K562 (cell line): ENCODE results near the gene ATMIN. TPM values are rescaled to one million over a fixed set of nuclear protein-coding genes. Genes with fewer than 3 reads are reported as not detected.

ENCODE experiments used
- ATAC-seq: fragments of 200-7000 bp; cut with Tn5 transposase; 3 replicates; pipeline ENCODE4 v1.9.1; 2020; ENCODE audit warnings: moderate library complexity
- BruUV-seq: library from RNA; stranded (reverse); fragments of 400-500 nt; replicated peaks from 2 replicates; lab custom pipeline; 2021; lab: Mats Ljungman, UMichigan
- CTCF ChIA-PET: fragments of 300-600 bp; formaldehyde crosslinking; extraction: SDS; loops from one replicate; lab custom pipeline; 2021; ENCODE audit warnings: low intra/inter-chr PET ratio; lab: Yijun Ruan, JAX
- POLR2A ChIA-PET: fragments of 300-600, 350-650 bp; sonication (Branson Sonifier 250); formaldehyde crosslinking; extraction: SDS; loops from one replicate; lab custom pipeline; 2021; ENCODE audit warnings: antibody characterized with exemption, inconsistent platforms; lab: Yijun Ruan, JAX
- DNase-seq, 4 experiments: peaks; one replicate each; pipeline versions ENCODE4 v3.0.0 to v3.0.0-alpha.2; 2011 to 2018; ENCODE audit warnings: low spot score in 3 of 4, mixed read lengths in 3 of 4; ENCODE audit errors: extremely low read depth in 1 of 4
- FAIRE-seq: peaks from 2 replicates; lab custom pipeline; 2011; peaks lifted over from hg19 to GRCh38; lab: Jason Lieb, UNC
- H2AFZ ChIP-seq: 2 replicates; pipeline ENCODE4 v1.6.0; 2011; ENCODE audit warnings: low read depth, low read length, control low read depth, inconsistent platforms
- H3K27ac ChIP-seq: fragments of 200-600 bp; 3 replicates; pipeline ENCODE4 v1.8.0; 2011; ENCODE audit warnings: low read depth, mild to moderate bottlenecking, control low read depth, inconsistent platforms, low read length, moderate library complexity, mixed read lengths; ENCODE audit errors: extremely low read depth
- H3K27me3 ChIP-seq, 2 experiments: fragments of 300-600 bp in 1 of 2; 2 replicates in 1 of 2; 3 replicates in 1 of 2; pipeline versions ENCODE4 v1.6.0 to v1.8.0; 2011; ENCODE audit warnings: inconsistent platforms in 2 of 2, low read length in 2 of 2, mild to moderate bottlenecking in 1 of 2, mixed read lengths in 1 of 2, moderate library complexity in 1 of 2; ENCODE audit not compliant: control insufficient read depth in 2 of 2, insufficient read depth in 2 of 2
- H3K36me3 ChIP-seq: fragments of 300-600 bp; 3 replicates; pipeline ENCODE4 v1.8.0; 2011; ENCODE audit warnings: mild to moderate bottlenecking, low read length, inconsistent platforms; ENCODE audit not compliant: control insufficient read depth, insufficient read depth
- H3K4me1 ChIP-seq, 2 experiments: fragments of 200-600 bp in 1 of 2; replicated peaks in 1 of 2; 2 replicates in 1 of 2; 3 replicates in 1 of 2; pipeline versions ENCODE4 v1.5.1 to v1.8.0; 2011; ENCODE audit warnings: inconsistent platforms in 2 of 2, low read length in 2 of 2, mild to moderate bottlenecking in 1 of 2, mixed read lengths in 1 of 2, moderate library complexity in 1 of 2; ENCODE audit not compliant: control insufficient read depth in 2 of 2, insufficient read depth in 2 of 2
- H3K4me2 ChIP-seq: 2 replicates; pipeline ENCODE4 v1.6.1; 2011; ENCODE audit warnings: low read length, control low read depth, inconsistent platforms, mixed read lengths; ENCODE audit not compliant: insufficient read depth
- H3K4me3 ChIP-seq: fragments of 200-600 bp; sonication (generic), shearing (Covaris generic); 2 replicates; pipeline ENCODE4 v1.5.1; 2016; ENCODE audit warnings: control low read depth, inconsistent platforms
- H3K79me2 ChIP-seq: fragments of 200-600 bp; 3 replicates; pipeline ENCODE4 v1.8.0; 2011; ENCODE audit warnings: low read length, inconsistent platforms; ENCODE audit not compliant: control insufficient read depth, insufficient read depth
- H3K9ac ChIP-seq, 2 experiments: 2 replicates each; pipeline versions ENCODE4 v1.6.0 to v1.6.1; 2011; ENCODE audit warnings: low read depth in 2 of 2, low read length in 2 of 2, control low read depth in 1 of 2, inconsistent platforms in 1 of 2, mild to moderate bottlenecking in 1 of 2, mixed read lengths in 1 of 2; ENCODE audit not compliant: insufficient read depth in 1 of 2
- H3K9me1 ChIP-seq: one replicate; pipeline ENCODE4 v1.6.0; 2011; ENCODE audit warnings: inconsistent platforms, mild to moderate bottlenecking, low read length, moderate library complexity; ENCODE audit not compliant: control insufficient read depth, insufficient read depth
- H3K9me3 ChIP-seq: replicated peaks from 2 replicates; pipeline ENCODE4 v1.5.1; 2011; ENCODE audit warnings: low read depth, low read length, inconsistent platforms; ENCODE audit not compliant: control insufficient read depth, insufficient read depth
- H4K20me1 ChIP-seq: replicated peaks from 2 replicates; pipeline ENCODE4 v1.6.1; 2011; ENCODE audit warnings: low read length, inconsistent platforms, mixed read lengths; ENCODE audit not compliant: control insufficient read depth, insufficient read depth
- E2F4 ChIP-seq: sonication (generic); formaldehyde crosslinking; IDR thresholded peaks from 2 replicates; pipeline ENCODE4 v1.8.0; 2022; ENCODE audit warnings: mild to moderate bottlenecking, low read depth, missing genetic modification reagents
- HDAC2 ChIP-seq: fragments of 450-650 bp; IDR thresholded peaks from 2 replicates; pipeline ENCODE4 v1.6.1; 2016; ENCODE audit warnings: mild to moderate bottlenecking
- MXD1 ChIP-seq: fragments of 250-450 bp; sonication (Bioruptor Pico); IDR thresholded peaks from 2 replicates; pipeline ENCODE4 v1.8.0; 2021; ENCODE audit warnings: borderline replicate concordance, mild to moderate bottlenecking, moderate library complexity; ENCODE audit not compliant: poor library complexity, severe bottlenecking
- MYBL2 ChIP-seq, 2 experiments: fragments of 450-650 bp in 1 of 2; sonication (generic) in 1 of 2; formaldehyde crosslinking in 1 of 2; IDR thresholded peaks; 2 replicates each; pipeline versions ENCODE4 v1.6.1 to v1.8.1; 2017 to 2022; ENCODE audit warnings: borderline replicate concordance in 1 of 2, inconsistent platforms in 1 of 2, low read depth in 1 of 2, mild to moderate bottlenecking in 1 of 2, missing genetic modification reagents in 1 of 2, moderate library complexity in 1 of 2
- POLR2A ChIP-seq: fragments of 450-650 bp; conservative IDR thresholded peaks from 2 replicates; pipeline ENCODE4 v1.6.1; 2016
- RB1 ChIP-seq: fragments of 450-650 bp; IDR thresholded peaks from 2 replicates; pipeline ENCODE4 v1.6.1; 2017; ENCODE audit warnings: low read depth, mild to moderate bottlenecking
- RBM39 ChIP-seq: fragments of 200-400 bp; formaldehyde crosslinking; optimal IDR thresholded peaks from 2 replicates; pipeline ENCODE3; 2018; ENCODE audit warnings: low read depth, low read length
- SREBF2 ChIP-seq: sonication (generic); formaldehyde crosslinking; IDR thresholded peaks from 2 replicates; pipeline ENCODE4 v1.4.0; 2020; ENCODE audit warnings: mild to moderate bottlenecking, missing genetic modification reagents
- SRF ChIP-seq, 2 experiments: fragments of 250-450, 450-650 bp in 1 of 2; sonication (Bioruptor Pico) in 1 of 2; sonication (generic) in 1 of 2; formaldehyde crosslinking; IDR thresholded peaks; 2 replicates each; pipeline versions ENCODE4 v1.5.0 to v1.5.1; 2020 to 2022; ENCODE audit warnings: mild to moderate bottlenecking in 1 of 2, missing genetic modification reagents in 1 of 2
- TAF7 ChIP-seq: fragments of 450-650 bp; IDR thresholded peaks from 2 replicates; pipeline ENCODE4 v1.6.1; 2016; ENCODE audit warnings: missing genetic modification characterization, missing compliant biosample characterization
- THAP12 ChIP-seq: fragments of 250-450 bp; sonication (Bioruptor Pico); IDR thresholded peaks from 2 replicates; pipeline ENCODE4 v1.9.0; 2021; ENCODE audit warnings: mild to moderate bottlenecking, inconsistent platforms
- YY1 ChIP-seq, 3 experiments: IDR thresholded peaks; 2 replicates each; pipeline ENCODE4 v1.6.1; 2011; ENCODE audit warnings: low read length in 2 of 3, mild to moderate bottlenecking in 2 of 3, moderate library complexity in 2 of 3, borderline replicate concordance in 1 of 3, control low read depth in 1 of 3, low read depth in 1 of 3; ENCODE audit not compliant: insufficient read depth in 3 of 3, insufficient replicate concordance in 2 of 3, control insufficient read depth in 1 of 3, insufficient read length in 1 of 3; ENCODE audit errors: extremely low read depth in 1 of 3
- ZNF175 ChIP-seq: fragments of 200-800 bp; sonication (Bioruptor generic); IDR thresholded peaks from 2 replicates; pipeline ENCODE4 v1.6.1; 2016; ENCODE audit warnings: low read depth, mild to moderate bottlenecking, missing genetic modification characterization, missing compliant biosample characterization
- WGBS: fragments of 100-300 bp; shearing (Covaris generic); methylation state at CpG from one replicate; pipeline ENCODE4 v1.1.6; 2016; ENCODE audit warnings: low coverage, mixed read lengths; ENCODE audit not compliant: insufficient coverage; ENCODE audit errors: missing lambda C conversion rate; 5-methylcytosine and 5-hydroxymethylcytosine counted together
- in situ Hi-C: fragments of 300-500 bp; cut with MboI; formaldehyde crosslinking; loops from 4 replicates; pipeline ENCODE4 v1.15.0; 2018; ENCODE audit warnings: inconsistent platforms, mixed read lengths
- intact Hi-C: fragments of 100-400 bp; cut with micrococcal nuclease; formaldehyde crosslinking; loops from 2 replicates; pipeline ENCODE4 v1.14.2; 2022
- polyA plus RNA-seq, 8 experiments: library from polyadenylated mRNA; depleted of rRNA in 4 of 8; stranded (reverse) in 5 of 8; unstranded in 3 of 8; fragments of >200 nt; fragmentation: Nextera tagmentation in 2 of 8; fragmentation: Illumina TruSeq in 1 of 8; extraction: Ambion mirVana in 2 of 8; extraction: Trizol in 1 of 8; gene quantifications; 2 replicates each; pipeline versions ENCODE4 v1.2.1 to v1.2.3, GENCODE V29; 2011 to 2014; ENCODE audit warnings: inconsistent platforms in 1 of 8, missing spikeins in 1 of 8
- total RNA-seq, 7 experiments: library from RNA; depleted of rRNA in 6 of 7; stranded (reverse); fragments of >200 nt in 6 of 7; fragmentation: Illumina TruSeq in 2 of 7; extraction: Trizol in 2 of 7; gene quantifications; 2 replicates each; pipeline versions ENCODE4 v1.2.1 to v1.2.3, GENCODE V29; 2011 to 2021; ENCODE audit warnings: low replicate concordance in 1 of 7

ATMIN gene
- total and polyA plus RNA-seq, 9 of the 15 experiments (the other 6 are each of a cell fraction or from before 2014, with no cell fraction given), result 6.7 to 40.9 (median 23.4) TPM

- TF ChIP-seq THAP12 (CRISPR knock-in tag) (0 out of 2 replicates have a peak, but pooled peaks have one; percentile 60), MYBL2 (IDR thresholded peaks at IDR 0.05; ENCODE audit: low read depth) (no peak), MYBL2 (CRISPR knock-in tag; IDR thresholded peaks at IDR 0.05; ENCODE audit: borderline replicate concordance) (no peak), MXD1 (CRISPR knock-in tag) (peak; percentile 48)
Observed at GRCh38 chr16:81095953-81096714, 60.5 kb downstream of the ATMIN start, which contains the start of gene GCSH (continued).

GRCh38 chr16:81096715-81097208 is 61.1 kb downstream of the ATMIN start:
- Histone ChIP-seq H3K9me3 (no peaks in the 10 kb centered on the region), H3K79me2 (peaks cover 44% of the 10 kb centered on the region), H4K20me1 (no peaks in the 10 kb centered on the region), H3K27me3 (no peaks in the 10 kb centered on the region), H3K4me3 (peak overlapping the region; percentile 22), H3K9ac (peak overlapping the region in 1 of 2 experiments; percentile 65; a peak in 3 of 4 replicates), H3K4me2 (peak overlapping the region; percentile 78), H3K4me1 (peaks cover 21 to 26% of the 10 kb centered on the region in 2 experiments), H3K36me3 (peaks cover 22% of the 10 kb centered on the region; the same call in 2 of the 3 replicates), H3K9me1 (no peaks in the 10 kb centered on the region), H2AFZ (peak overlapping the region; percentile 94), H3K27ac (peak overlapping the region; percentile 86)
- intact Hi-C loops, result loop anchor here (1.0 to 5.0 kb wide), 3 partner anchors 20 to 89 kb away; partner anchors contain the start of genes ATMIN, C16orf46 and CENPN
- ChIA-PET CTCF (interaction anchor here (0.6 kb wide), 1 partner anchor 62 kb away, joined by 6 read pairs; no protein-coding TSS in a partner anchor), POLR2A (interaction anchor here (1.6 kb wide), 1 partner anchor 78 kb away, joined by 3 read pairs; no protein-coding TSS in a partner anchor)
- WGBS, result 3% methylated on average over 8 of the region's 8 CpGs
- in situ Hi-C loops, result no loop called here
- DNase-seq, result peak in 2 of 4 experiments; percentile 46 to 85
- no peak for FAIRE-seq
- peak; percentile 66 for ATAC-seq
- TSS peak; percentile 95 for BruUV-seq
- TF ChIP-seq E2F4 (CRISPR knock-in tag), result no peak
- peak; percentile 65 to 93; a peak in 3 of 4 replicates for TF ChIP-seq SRF (CRISPR knock-in tag; IDR thresholded peaks at IDR 0.05)
- 0 out of 2 replicates have a peak, but pooled peaks have one; percentile 45 for TF ChIP-seq SREBF2
- TF ChIP-seq ZNF175 (CRISPR knock-in tag), result 0 out of 2 replicates have a peak, but pooled peaks have one; percentile 55
- TF ChIP-seq POLR2A, result peak; percentile 74
- TF ChIP-seq HDAC2, result peak; percentile 84
- TF ChIP-seq TAF7 (tag), result peak; percentile 34; the same call in 1 of the 2 replicates
- no peak for TF ChIP-seq RB1
- peak; percentile 78 for TF ChIP-seq RBM39
- TF ChIP-seq YY1 (IDR thresholded peaks at IDR 0.05; ENCODE audit: borderline replicate concordance in 1 of 3, control insufficient read depth in 1 of 3, extremely low read depth in 1 of 3, insufficient read depth in 3 of 3, insufficient read length in 1 of 3, insufficient replicate concordance in 2 of 3, low read depth in 1 of 3, low read length in 2 of 3), result peak in 1 of 3 experiments; percentile 73
